SK-N-SH (cell line): ENCODE measurements around the gene COL17A1.
A peak's percentile ranks its signal among the peaks of the same experiment; 100 is the strongest.

ENCODE experiments used
- CTCF ChIP-seq: fragments of 200-600 bp; sonication (generic); IDR thresholded peaks from 2 replicates; pipeline ENCODE4 v1.6.1; 2017; ENCODE audit warnings: antibody characterized with exemption, mild to moderate bottlenecking, moderate library complexity
- ELF1 ChIP-seq: IDR thresholded peaks from 2 replicates; pipeline ENCODE4 v1.4.0; 2012
- EP300 ChIP-seq, 2 experiments: IDR thresholded peaks; 2 replicates each; pipeline versions ENCODE4 v1.4.0 to v1.6.1; 2012; ENCODE audit warnings: borderline replicate concordance in 1 of 2, low read depth in 1 of 2, low read length in 1 of 2
- EZH2phosphoT487 ChIP-seq: fragments of 200-600 bp; sonication (generic); IDR thresholded peaks from 2 replicates; pipeline ENCODE4 v1.6.1; 2017; ENCODE audit warnings: low read depth, mixed run types, mild to moderate bottlenecking, antibody characterized with exemption, moderate library complexity, borderline replicate concordance
- MEF2A ChIP-seq: IDR thresholded peaks from 2 replicates; pipeline ENCODE4 v1.4.0; 2012; ENCODE audit warnings: low read depth, borderline replicate concordance
- NRF1 ChIP-seq: IDR thresholded peaks from 2 replicates; pipeline ENCODE4 v1.6.1; 2012; ENCODE audit warnings: low read depth, mild to moderate bottlenecking, low read length
- PBX3 ChIP-seq: IDR thresholded peaks from 2 replicates; pipeline ENCODE4; 2012
- RCOR1 ChIP-seq: fragments of 150-350 bp; IDR thresholded peaks from 2 replicates; pipeline ENCODE4 v1.6.1; 2017; ENCODE audit warnings: antibody characterized with exemption, low read length
- REST ChIP-seq: IDR thresholded peaks from 2 replicates; pipeline ENCODE4 v1.6.1; 2012; ENCODE audit warnings: mild to moderate bottlenecking, low read depth, low read length, moderate library complexity
- RXRA ChIP-seq: IDR thresholded peaks from 2 replicates; pipeline ENCODE4 v1.4.0; 2012; ENCODE audit warnings: low read depth, mild to moderate bottlenecking, borderline replicate concordance
- TCF12 ChIP-seq: IDR thresholded peaks from 2 replicates; pipeline ENCODE4 v1.4.0; 2012
- USF1 ChIP-seq: IDR thresholded peaks from 2 replicates; pipeline ENCODE4 v1.4.0; 2012; ENCODE audit warnings: low read depth, borderline replicate concordance
- USF2 ChIP-seq: fragments of 150-350 bp; IDR thresholded peaks from 2 replicates; pipeline ENCODE4 v1.6.1; 2017; ENCODE audit warnings: antibody characterized with exemption, low read length, low read depth, borderline replicate concordance

GRCh38 chr10:104120903-104121484, 35.3 kb upstream of the COL17A1 start:
- no peak for TF ChIP-seq CTCF
- no peak for TF ChIP-seq RXRA
- no peak for TF ChIP-seq USF2
- 0 out of 2 replicates have a peak, but pooled peaks have one; percentile 6 for TF ChIP-seq PBX3
- TF ChIP-seq RCOR1: 0 out of 2 replicates have a peak, but pooled peaks have one; percentile 15
- no peak for TF ChIP-seq NRF1
- no peak for TF ChIP-seq ELF1
- peak in 1 of 2 experiments; percentile 12; a peak in 1 of 4 replicates for TF ChIP-seq EP300 (IDR thresholded peaks at IDR 0.05; ENCODE audit: borderline replicate concordance in 1 of 2, low read depth in 1 of 2, low read length in 1 of 2)
- TF ChIP-seq REST: no peak
- peak; percentile 76; the same call in 1 of the 2 replicates for TF ChIP-seq USF1
- no peak for TF ChIP-seq MEF2A
- no peak for TF ChIP-seq TCF12
- no peak for TF ChIP-seq EZH2phosphoT487
